B cell (primary cell): ENCODE data around the gene ZNF777. TPM values are rescaled to one million over a fixed set of nuclear protein-coding genes. Genes with fewer than 3 reads are reported as not detected.

Experiments used
- ATAC-seq: fragments of 200-7000 bp; cut with Tn5 transposase; one replicate; pipeline ENCODE4 v1.10.0; 2021; ENCODE audit warnings: low read depth, mild to moderate bottlenecking, moderate number of reproducible peaks, moderate library complexity
- CTCF ChIA-PET: fragments of 350-600 bp; sonication (Branson Sonifier 250); formaldehyde crosslinking; loops from one replicate; lab custom pipeline; 2021; ENCODE audit warnings: antibody characterized with exemption, inconsistent platforms; lab: Charles Lee
- POLR2A ChIA-PET: fragments of 350-600 bp; sonication (Branson Sonifier 250); formaldehyde crosslinking; loops from one replicate; lab custom pipeline; 2021; ENCODE audit warnings: antibody characterized with exemption; lab: Charles Lee
- DNase-seq: peaks from one replicate; pipeline ENCODE4 v3.0.0; 2013
- H2AFZ ChIP-seq: 2 replicates; pipeline ENCODE4 v1.6.1; 2012; ENCODE audit warnings: mild to moderate bottlenecking, low read depth, low read length; ENCODE audit not compliant: insufficient read depth, poor library complexity, severe bottlenecking
- H3K27ac ChIP-seq, 2 donors: 1 replicate in 1 of 2; 2 replicates in 1 of 2; pipeline ENCODE4 v1.5.1; 2012 to 2013; ENCODE audit warnings: low read length in 2 of 2, mild to moderate bottlenecking in 2 of 2, moderate library complexity in 1 of 2
- H3K27me3 ChIP-seq, 4 experiments: fragments of 200-600 bp in 1 of 4; sonication (generic) in 1 of 4; replicated peaks in 1 of 4; 1 replicate in 2 of 4; 2 replicates in 2 of 4; pipeline versions ENCODE4 v1.6.1 to v1.7.0; 2013 to 2016; ENCODE audit warnings: low read length in 3 of 4, mild to moderate bottlenecking in 2 of 4, mixed read lengths in 1 of 4, moderate library complexity in 1 of 4; ENCODE audit not compliant: insufficient read depth in 4 of 4, control insufficient read depth in 3 of 4; ENCODE audit errors: control extremely low read depth in 1 of 4
- H3K36me3 ChIP-seq, 2 experiments: replicated peaks in 1 of 2; 1 replicate in 1 of 2; 2 replicates in 1 of 2; pipeline versions ENCODE4 v1.6.1 to v1.7.1; 2013; ENCODE audit warnings: low read length in 1 of 2; ENCODE audit not compliant: insufficient read depth in 2 of 2, control insufficient read depth in 1 of 2; ENCODE audit errors: control extremely low read depth in 1 of 2, extremely low read depth in 1 of 2
- H3K4me1 ChIP-seq, 2 donors: fragments of 200-600 bp in 1 of 2; sonication (generic) in 1 of 2; 1 replicate in 1 of 2; 2 replicates in 1 of 2; pipeline versions ENCODE4 v1.5.1 to v1.6.1; 2013 to 2017; ENCODE audit warnings: low read length in 2 of 2; ENCODE audit not compliant: control insufficient read depth in 2 of 2, insufficient read depth in 2 of 2
- H3K4me2 ChIP-seq: replicated peaks from 2 replicates; pipeline ENCODE3; 2012; ENCODE audit warnings: mild to moderate bottlenecking, low read depth, low read length; ENCODE audit not compliant: poor library complexity, severe bottlenecking
- H3K4me3 ChIP-seq, 5 experiments: fragments of 200-600 bp in 1 of 5; sonication (generic) in 1 of 5; 1 replicate in 3 of 5; 2 replicates in 2 of 5; pipeline versions ENCODE4 v1.5.1 to v1.7.0; 2011 to 2016; ENCODE audit warnings: low read length in 4 of 5, mild to moderate bottlenecking in 4 of 5, low read depth in 2 of 5, control low read depth in 1 of 5, moderate library complexity in 1 of 5; ENCODE audit not compliant: insufficient read depth in 1 of 5; ENCODE audit errors: control extremely low read depth in 1 of 5, extremely low read depth in 1 of 5
- H3K79me2 ChIP-seq: fragments of 200-600 bp; sonication (generic); one replicate; pipeline ENCODE4 v1.6.0; 2016; ENCODE audit warnings: low read length; ENCODE audit not compliant: control insufficient read depth, insufficient read depth
- H3K9ac ChIP-seq: fragments of 200-600 bp; sonication (generic); 2 replicates; pipeline ENCODE4 v1.6.1; 2017; ENCODE audit warnings: mild to moderate bottlenecking, low read length, moderate library complexity
- H3K9me3 ChIP-seq, 3 donors: one replicate each; pipeline versions ENCODE4 v1.6.1 to v1.7.1; 2013; ENCODE audit warnings: low read length in 2 of 3; ENCODE audit not compliant: control insufficient read depth in 2 of 3, insufficient read depth in 1 of 3; ENCODE audit errors: control extremely low read depth in 1 of 3
- H4K20me1 ChIP-seq: 2 replicates; pipeline ENCODE4 v1.6.0; 2012; ENCODE audit warnings: mild to moderate bottlenecking, low read length; ENCODE audit not compliant: insufficient read depth, control insufficient read depth, poor library complexity, severe bottlenecking
- H3K27ac Mint-ChIP-seq: one replicate; pipeline ENCODE4 v1.8.0; 2021; ENCODE audit warnings: mixed read lengths
- H3K27me3 Mint-ChIP-seq: one replicate; pipeline ENCODE4 v1.8.0; 2021; ENCODE audit warnings: mixed read lengths
- H3K4me1 Mint-ChIP-seq: one replicate; pipeline ENCODE4 v1.8.0; 2021; ENCODE audit warnings: mixed read lengths
- H3K4me3 Mint-ChIP-seq: one replicate; pipeline ENCODE4 v1.8.0; 2021; ENCODE audit warnings: mixed read lengths
- H3K9me3 Mint-ChIP-seq: one replicate; pipeline ENCODE4 v1.8.0; 2022; ENCODE audit warnings: mixed read lengths; ENCODE audit not compliant: insufficient read depth
- CTCF ChIP-seq: fragments of 200-600 bp; IDR thresholded peaks from one replicate; pipeline ENCODE4 v1.8.0; 2022; ENCODE audit warnings: antibody characterized with exemption, mild to moderate bottlenecking
- EZH2 ChIP-seq: IDR thresholded peaks from 2 replicates; pipeline ENCODE4 v1.6.1; 2012; ENCODE audit warnings: borderline replicate concordance, low read depth, mild to moderate bottlenecking, moderate library complexity, low read length; ENCODE audit not compliant: insufficient read depth, poor library complexity, severe bottlenecking
- WGBS: methylation state at CpG from one replicate; pipeline ENCODE4 v1.1.5; 2013; ENCODE audit warnings: missing lambda C conversion rate; ENCODE audit not compliant: insufficient coverage; 5-methylcytosine and 5-hydroxymethylcytosine counted together
- intact Hi-C: fragments of 100-400 bp; cut with micrococcal nuclease; formaldehyde crosslinking; loops from one replicate; pipeline ENCODE4 v1.10.0; 2022
- polyA plus RNA-seq: library from polyadenylated mRNA; depleted of rRNA; stranded (reverse); fragments of >200 nt; gene quantifications from 2 replicates; pipeline ENCODE4 v1.2.3, GENCODE V29; 2012
- total RNA-seq, 2 donors: library from RNA; stranded (reverse); fragments of 120-200 nt in 1 of 2; gene quantifications; 1 replicate in 1 of 2; 2 replicates in 1 of 2; pipeline versions ENCODE4 v1.2.3 to v1.2.4, GENCODE V29; 2013 to 2022

Gene ZNF777
- total and polyA plus RNA-seq, 2 donors (not counting 1 experiment from before 2014, with no cell fraction given): 8.3 to 16.0 TPM

- intact Hi-C loops: loop anchor here (10.0 kb wide), 1 partner anchor 978 kb away; a partner anchor contains a TSS
- CTCF ChIA-PET: no interaction called here
These were observed 33.7 kb downstream of the ZNF777 start for GRCh38 chr7:149427096-149427680.

More at GRCh38 chr7:149427096-149427680, 33.7 kb downstream of the ZNF777 start:
- H2AFZ ChIP-seq: no peak overlapping the region
- POLR2A ChIA-PET: interaction anchor here (0.7 kb wide), 1 partner anchor 31 kb away, joined by 5 read pairs; no protein-coding TSS in a partner anchor
- ATAC-seq (no peak), DNase-seq (no peak)
- peaks cover 7% of the 10 kb centered on the region in 2 donors for H3K4me1 ChIP-seq
- H3K4me3 ChIP-seq: no peak overlapping the region
- H3K36me3 ChIP-seq: peaks cover 0 to 5% of the 10 kb centered on the region in 2 experiments
- Mint-ChIP-seq H3K27me3 (no peaks in the 10 kb centered on the region), H3K4me3 (no peak overlapping the region), H3K9me3 (no peaks in the 10 kb centered on the region), H3K27ac (no peak overlapping the region), H3K4me1 (peaks cover 4% of the 10 kb centered on the region)
- no peaks in the 10 kb centered on the region for H3K27me3 ChIP-seq
- WGBS: 95% methylated on average over 4 of the region's 4 CpGs
- no peaks in the 10 kb centered on the region for H3K79me2 ChIP-seq
- peaks cover 0 to 5% (median 0%) of the 10 kb centered on the region in 3 donors for H3K9me3 ChIP-seq
- no peak overlapping the region for H3K4me2 ChIP-seq
- H4K20me1 ChIP-seq: no peaks in the 10 kb centered on the region
- H3K27ac ChIP-seq: no peak overlapping the region
- H3K9ac ChIP-seq: no peak overlapping the region
- TF ChIP-seq EZH2 (no peak), CTCF (no peak)
